GM18873 (cell line): ENCODE results near the gene KRTAP5-2.
"Not testable (repeated sequence)": the region's sequence is repeated elsewhere in the genome, so short reads cannot be mapped to it uniquely, and the experiment has no call there.

Experiments used
- ATAC-seq: cut with Tn5 transposase; IDR thresholded peaks from one replicate; pipeline ENCODE4 v1.9.1; 2021; ENCODE audit warnings: mild to moderate bottlenecking, moderate library complexity, moderate number of reproducible peaks; ENCODE audit not compliant: unreplicated experiment, low FRiP score

Gene KRTAP5-2, protein sequence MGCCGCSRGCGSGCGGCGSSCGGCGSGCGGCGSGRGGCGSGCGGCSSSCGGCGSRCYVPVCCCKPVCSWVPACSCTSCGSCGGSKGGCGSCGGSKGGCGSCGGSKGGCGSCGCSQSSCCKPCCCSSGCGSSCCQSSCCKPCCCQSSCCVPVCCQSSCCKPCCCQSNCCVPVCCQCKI

DNA sequence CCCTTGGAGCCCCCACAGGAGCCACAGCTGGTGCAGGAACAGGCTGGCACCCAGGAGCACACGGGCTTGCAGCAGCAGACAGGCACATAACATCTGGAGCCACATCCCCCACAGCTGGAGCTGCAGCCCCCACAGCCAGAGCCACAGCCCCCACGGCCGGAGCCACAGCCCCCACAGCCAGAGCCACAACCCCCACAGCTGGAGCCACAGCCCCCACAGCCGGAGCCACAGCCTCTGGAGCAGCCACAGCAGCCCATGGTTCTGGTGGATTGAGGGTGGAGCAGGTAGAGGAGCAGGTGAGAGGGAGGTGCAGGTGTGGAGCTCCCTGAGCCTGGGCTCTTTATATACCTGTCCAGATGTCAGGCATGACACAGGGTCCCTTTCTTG, at the start of gene KRTAP5-2:
Gene KRTAP5-2 (minus strand): TSS at position 301 of the 387 bp plus-strand sequence. CDS start 44 bp downstream, at position 257.
- ATAC-seq = no peak

DNA sequence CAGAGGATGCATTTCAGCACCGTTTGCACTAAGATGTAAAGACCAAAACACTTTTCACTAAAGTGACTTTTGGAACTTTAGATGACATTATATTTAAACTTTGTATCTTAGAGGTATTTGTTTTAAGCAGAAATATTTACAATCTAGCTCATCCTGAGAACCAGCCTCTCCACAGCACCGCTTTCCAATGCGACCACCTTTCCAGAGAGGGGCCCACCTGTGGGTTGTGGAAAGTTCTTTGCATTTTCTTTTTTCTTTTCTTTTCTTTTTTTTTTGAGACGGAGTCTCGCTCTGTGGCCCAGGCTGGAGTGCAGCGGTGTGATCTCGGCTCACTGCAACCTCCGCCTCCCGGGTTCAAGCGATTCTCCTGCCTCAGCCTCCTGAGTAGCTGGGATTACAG, 48.4 kb upstream of the KRTAP5-2 start:
- not testable (repeated sequence) for ATAC-seq

GRCh38 chr11:1645357-1645821, 47.3 kb upstream of the KRTAP5-2 start:
- ATAC-seq = no peak

DNA sequence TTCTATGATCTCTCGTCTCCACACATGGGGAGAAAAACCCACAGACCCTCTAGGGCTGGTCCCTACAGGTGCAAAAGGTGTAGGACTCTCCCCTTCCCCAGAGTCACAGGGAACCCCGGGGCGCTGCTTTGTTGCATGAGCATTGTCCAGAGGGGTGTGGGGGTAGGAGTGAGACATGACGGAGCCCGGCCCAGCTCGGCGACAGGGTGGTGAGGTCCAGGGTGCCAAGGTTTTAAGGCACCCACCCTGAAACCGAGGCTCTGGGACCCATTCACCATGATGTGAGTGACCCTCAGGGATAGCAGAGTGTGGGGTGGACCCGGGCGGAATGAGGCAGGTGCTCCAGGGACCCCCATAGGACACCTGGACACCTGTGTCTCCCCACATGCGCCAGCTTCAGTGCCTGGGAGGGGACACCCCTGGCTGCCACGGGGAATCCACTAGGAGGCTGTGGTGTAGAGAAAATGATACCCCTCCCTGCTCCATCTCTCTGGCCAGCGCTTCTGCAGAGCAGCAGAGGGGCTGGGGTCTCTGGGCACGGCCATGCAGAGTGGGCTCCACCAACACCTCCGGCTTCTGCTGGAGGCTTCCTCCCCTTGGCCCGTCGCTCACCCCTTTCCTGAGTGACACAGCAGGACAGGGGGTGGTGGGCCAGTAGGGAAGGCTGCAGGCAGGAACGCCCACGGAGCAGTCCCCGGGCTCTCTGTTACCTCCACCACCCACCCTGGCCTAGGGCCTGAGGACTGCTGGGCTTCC, 46.7 kb upstream of the KRTAP5-2 start:
- ATAC-seq = no peak

DNA sequence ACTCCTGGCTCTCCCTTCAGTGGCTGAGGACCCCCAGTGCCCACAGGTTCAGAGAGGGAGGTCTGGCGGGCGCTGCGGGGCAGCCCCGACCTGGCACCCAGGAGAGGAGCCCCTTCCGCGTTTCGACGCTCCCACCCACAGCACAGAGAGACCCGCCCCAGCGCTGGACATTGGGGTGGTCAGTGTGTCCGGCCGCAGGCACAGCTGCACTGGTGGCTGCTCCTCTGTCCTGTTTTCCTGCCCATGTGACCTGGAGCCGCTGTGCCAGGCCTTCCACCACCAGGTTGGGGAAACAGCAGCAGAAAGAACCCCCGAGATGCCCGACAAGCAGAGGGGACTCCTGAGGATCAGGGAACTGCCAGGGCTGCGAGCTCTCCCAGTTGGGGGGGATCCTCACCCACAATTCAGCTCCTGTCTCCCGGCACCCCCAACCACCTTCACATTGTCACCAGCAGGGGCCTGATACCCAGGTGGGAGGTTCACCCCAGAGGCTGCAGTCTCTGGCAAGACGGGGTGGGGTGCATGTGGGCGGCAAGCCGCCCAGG, 45.1 kb upstream of the KRTAP5-2 start:
- ATAC-seq = no peak

DNA sequence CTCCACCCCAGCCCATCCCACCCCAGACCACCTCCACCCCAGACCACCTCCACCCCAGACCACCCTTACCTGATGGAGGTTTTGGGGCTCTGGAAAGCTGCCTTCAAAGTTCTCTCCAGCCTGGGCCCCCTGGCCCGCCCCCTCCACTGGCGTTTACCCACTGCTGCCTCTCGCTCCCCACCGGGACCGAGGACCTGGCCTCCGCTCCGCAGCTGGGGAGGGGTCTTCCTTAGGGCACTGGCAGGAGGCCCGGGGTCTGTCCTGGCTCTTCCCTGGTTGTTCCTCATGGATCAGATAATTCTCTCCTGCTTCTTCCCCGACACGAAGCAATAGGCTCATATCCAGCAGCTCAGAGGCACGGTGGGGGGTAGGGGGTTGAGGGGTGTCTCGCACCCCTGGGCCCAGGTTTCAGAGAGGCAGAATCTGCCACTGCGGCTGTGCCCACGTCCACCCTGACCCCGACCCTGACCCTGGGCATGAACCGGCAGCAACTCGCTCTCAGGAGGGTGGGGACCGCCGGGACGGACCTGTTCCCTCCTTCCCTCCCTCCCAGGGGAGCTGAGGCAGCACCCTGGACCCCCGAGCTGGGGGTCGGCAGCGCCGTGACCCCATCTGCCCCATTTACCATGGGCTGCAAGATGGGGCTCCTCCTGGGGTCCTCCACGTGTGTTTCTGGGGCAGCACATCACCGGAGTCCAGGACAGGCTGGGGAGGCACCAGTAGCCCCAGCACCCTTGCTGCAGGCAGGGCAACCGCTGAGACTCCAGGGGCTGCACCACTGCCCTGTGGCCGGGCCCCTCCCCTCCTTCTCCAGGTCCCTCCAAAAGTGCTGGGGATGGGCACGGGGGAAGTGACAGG, 44.4 kb upstream of the KRTAP5-2 start:
- ATAC-seq = no peak

GRCh38 chr11:1641096-1641495, 43.0 kb upstream of the KRTAP5-2 start:
- no peak for ATAC-seq

- ATAC-seq = no peak
These were observed 42.2 kb upstream of the KRTAP5-2 start for GRCh38 chr11:1640076-1640946.

GRCh38 chr11:1639666-1640065, 41.6 kb upstream of the KRTAP5-2 start:
- no peak for ATAC-seq

- no peak for ATAC-seq
These were observed 41.1 kb upstream of the KRTAP5-2 start for GRCh38 chr11:1639102-1639620.

- no peak for ATAC-seq
These were observed 40.2 kb upstream of the KRTAP5-2 start for GRCh38 chr11:1638344-1638743.

- no peak for ATAC-seq
These were observed 39.5 kb upstream of the KRTAP5-2 start for GRCh38 chr11:1637628-1638027.

- no peak for ATAC-seq
These were observed 38.3 kb upstream of the KRTAP5-2 start for GRCh38 chr11:1636291-1636950.

- no peak for ATAC-seq
These were observed 35.8 kb upstream of the KRTAP5-2 start for GRCh38 chr11:1633864-1634263.

DNA sequence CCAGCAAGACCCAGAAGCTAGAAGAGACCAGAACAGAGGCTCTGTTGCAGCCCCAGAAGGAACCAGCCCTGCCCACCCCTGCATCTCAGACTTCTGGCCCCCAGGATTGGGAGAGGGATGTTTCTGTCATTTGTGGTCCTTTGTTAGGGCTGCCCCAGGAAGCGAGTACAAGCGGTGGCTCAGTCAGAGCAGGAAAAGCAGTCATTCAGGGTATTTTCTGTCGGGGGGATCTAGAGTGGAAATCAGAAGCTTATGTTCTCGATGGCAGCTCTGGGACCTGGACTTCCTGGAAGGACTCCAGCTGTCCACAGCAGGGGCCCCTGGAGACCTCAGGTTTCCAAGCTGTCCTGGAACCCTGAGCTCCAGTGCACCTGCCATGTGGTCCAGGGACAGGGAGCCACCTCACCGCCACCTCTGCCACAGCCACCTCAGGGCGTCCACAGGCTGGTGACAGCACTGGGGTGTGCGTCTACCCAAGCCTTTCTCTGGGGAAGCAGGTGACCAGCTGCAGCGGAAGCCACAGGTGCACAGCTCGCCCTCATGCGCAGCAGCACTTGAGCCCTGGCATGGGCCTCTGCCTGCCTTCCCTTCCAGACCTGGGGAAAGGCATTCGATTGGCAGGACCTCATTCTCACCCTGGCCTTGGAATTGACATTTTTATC, 34.1 kb upstream of the KRTAP5-2 start:
- no peak for ATAC-seq

DNA sequence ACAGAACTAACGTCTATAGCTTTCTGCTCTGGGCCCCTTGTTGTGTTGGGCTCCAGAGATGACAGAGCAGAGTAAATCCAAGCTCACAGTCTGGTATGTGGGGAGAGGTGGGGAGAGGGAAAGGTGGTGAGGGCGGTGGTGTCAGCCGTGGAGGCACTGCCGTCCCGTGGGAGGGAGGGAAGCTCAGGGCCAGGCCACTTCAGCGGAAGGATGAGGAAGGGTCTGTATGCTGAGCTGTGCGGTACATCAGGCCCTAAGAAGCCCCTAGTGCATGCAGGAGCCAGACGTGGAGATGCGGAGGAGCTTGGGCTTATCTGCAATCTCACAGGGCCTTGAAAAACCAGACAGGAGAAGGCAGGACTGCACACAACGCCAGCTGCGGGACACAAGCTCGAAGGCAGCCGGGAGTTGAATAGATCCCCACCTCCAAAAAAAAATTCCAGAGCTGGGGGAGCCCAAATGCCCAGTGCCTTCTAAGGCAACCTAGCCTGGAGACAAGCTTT, 33.0 kb upstream of the KRTAP5-2 start:
- no peak for ATAC-seq

DNA sequence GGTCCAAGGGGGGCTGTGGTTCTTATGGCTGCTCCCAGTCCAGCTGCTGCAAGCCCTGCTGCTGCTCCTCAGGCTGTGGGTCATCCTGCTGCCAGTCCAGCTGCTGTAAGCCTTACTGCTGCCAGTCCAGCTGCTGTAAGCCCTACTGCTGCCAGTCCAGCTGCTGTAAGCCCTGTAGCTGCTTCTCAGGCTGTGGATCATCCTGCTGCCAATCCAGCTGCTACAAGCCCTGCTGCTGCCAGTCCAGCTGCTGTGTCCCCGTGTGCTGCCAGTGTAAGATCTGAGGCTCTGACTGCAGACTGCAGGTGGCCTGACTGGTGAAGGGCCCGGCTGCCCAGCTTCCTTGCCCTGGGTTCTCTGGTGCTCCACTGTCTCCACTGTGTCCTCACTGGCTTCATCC, 32.2 kb upstream of the KRTAP5-2 start:
- no peak for ATAC-seq
